Karpas-422 (cell line): ENCODE measurements around the gene ROR2. TPM values are rescaled to one million over a fixed set of nuclear protein-coding genes. Genes with fewer than 3 reads are reported as not detected.

Source experiments
- DNase-seq: peaks from one replicate; pipeline ENCODE4 v3.0.0-alpha.2; 2015
- H2AFZ ChIP-seq: fragments of 200-600 bp; sonication (generic); 2 replicates; pipeline ENCODE4 v1.6.1; 2014; ENCODE audit warnings: antibody characterized with exemption, low read length, mixed read lengths
- H3K27ac ChIP-seq: fragments of 200-600 bp; sonication (generic); 2 replicates; pipeline ENCODE4 v1.5.1; 2014; ENCODE audit warnings: mild to moderate bottlenecking, low read length, moderate library complexity
- H3K27me3 ChIP-seq: fragments of 200-600 bp; sonication (generic); 2 replicates; pipeline ENCODE4 v1.6.1; 2014; ENCODE audit warnings: low read length, mixed read lengths
- H3K36me3 ChIP-seq: fragments of 200-600 bp; sonication (generic); 2 replicates; pipeline ENCODE4 v1.6.1; 2014; ENCODE audit warnings: low read length, mixed read lengths; ENCODE audit not compliant: insufficient read depth
- H3K4me1 ChIP-seq: fragments of 200-600 bp; sonication (generic); 2 replicates; pipeline ENCODE4 v1.6.1; 2014; ENCODE audit warnings: mild to moderate bottlenecking, low read length, mixed read lengths
- H3K4me2 ChIP-seq: fragments of 200-600 bp; sonication (generic); 2 replicates; pipeline ENCODE4 v1.6.1; 2014; ENCODE audit warnings: low read length, low read depth, mild to moderate bottlenecking; ENCODE audit not compliant: poor library complexity, severe bottlenecking
- H3K4me3 ChIP-seq: fragments of 200-600 bp; sonication (generic); 2 replicates; pipeline ENCODE4 v1.5.1; 2014; ENCODE audit warnings: mild to moderate bottlenecking, antibody characterized with exemption, low read length, mixed read lengths
- H3K79me2 ChIP-seq: fragments of 200-600 bp; sonication (generic); 2 replicates; pipeline ENCODE4 v1.6.1; 2014; ENCODE audit warnings: mild to moderate bottlenecking, low read length, mixed read lengths
- H3K9ac ChIP-seq: fragments of 200-600 bp; sonication (generic); 2 replicates; pipeline ENCODE4 v1.6.0; 2014; ENCODE audit warnings: low read length
- H3K9me2 ChIP-seq: fragments of 200-600 bp; sonication (generic), shearing (Covaris generic); replicated peaks from 2 replicates; pipeline ENCODE4 v1.6.0; 2014; ENCODE audit warnings: mild to moderate bottlenecking, low read length, moderate library complexity; ENCODE audit not compliant: insufficient read depth
- H3K9me3 ChIP-seq: fragments of 300-700, 200-600 bp; sonication (generic); 2 replicates; pipeline ENCODE4 v1.6.1; 2014; ENCODE audit warnings: low read length, mixed read lengths
- H4K20me1 ChIP-seq: fragments of 200-600 bp; sonication (generic); 2 replicates; pipeline ENCODE4 v1.6.1; 2014; ENCODE audit warnings: mild to moderate bottlenecking, antibody characterized with exemption, low read length, low read depth; ENCODE audit not compliant: insufficient read depth
- total RNA-seq: library from RNA; depleted of rRNA; stranded (reverse); fragments of >200 nt; shearing (Covaris generic); gene quantifications from 2 replicates; pipeline ENCODE4 v1.2.3, GENCODE V29; 2014; ENCODE audit warnings: low replicate concordance

Gene ROR2
- total RNA-seq, 1 experiment from 2014 or later, result not detected

DNA sequence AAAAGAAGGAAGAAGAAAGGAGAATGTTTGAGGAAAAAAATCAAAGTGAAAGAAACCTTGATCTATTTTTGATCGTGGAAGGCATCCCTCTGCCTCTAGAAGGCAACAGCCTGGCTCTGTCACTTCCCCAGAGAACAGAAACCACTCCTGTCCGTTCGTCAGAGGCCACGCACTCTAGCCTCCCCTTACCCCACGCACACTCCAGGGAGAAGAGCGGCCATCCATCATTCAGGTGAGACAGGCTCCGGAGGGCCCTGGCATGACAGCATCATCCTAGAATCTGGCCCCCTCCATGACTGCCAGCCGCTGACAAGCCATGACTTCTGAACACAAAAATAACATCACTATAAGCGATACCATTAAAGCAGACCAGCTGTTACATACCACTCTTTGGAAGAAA, 135.8 kb downstream of the ROR2 start:
- no peak overlapping the region for H3K4me2 ChIP-seq
- H3K9me3 ChIP-seq, result no peaks in the 10 kb centered on the region
- no peaks in the 10 kb centered on the region for H3K4me1 ChIP-seq
- no peak overlapping the region for H3K4me3 ChIP-seq
- no peaks in the 10 kb centered on the region for H4K20me1 ChIP-seq
- H2AFZ ChIP-seq, result no peak overlapping the region
- no peak overlapping the region for H3K9ac ChIP-seq
- no peaks in the 10 kb centered on the region for H3K36me3 ChIP-seq
- H3K79me2 ChIP-seq, result no peaks in the 10 kb centered on the region
- H3K27me3 ChIP-seq, result no peaks in the 10 kb centered on the region
- DNase-seq, result no peak
- H3K27ac ChIP-seq, result no peak overlapping the region
- H3K9me2 ChIP-seq, result no peaks in the 10 kb centered on the region

DNA sequence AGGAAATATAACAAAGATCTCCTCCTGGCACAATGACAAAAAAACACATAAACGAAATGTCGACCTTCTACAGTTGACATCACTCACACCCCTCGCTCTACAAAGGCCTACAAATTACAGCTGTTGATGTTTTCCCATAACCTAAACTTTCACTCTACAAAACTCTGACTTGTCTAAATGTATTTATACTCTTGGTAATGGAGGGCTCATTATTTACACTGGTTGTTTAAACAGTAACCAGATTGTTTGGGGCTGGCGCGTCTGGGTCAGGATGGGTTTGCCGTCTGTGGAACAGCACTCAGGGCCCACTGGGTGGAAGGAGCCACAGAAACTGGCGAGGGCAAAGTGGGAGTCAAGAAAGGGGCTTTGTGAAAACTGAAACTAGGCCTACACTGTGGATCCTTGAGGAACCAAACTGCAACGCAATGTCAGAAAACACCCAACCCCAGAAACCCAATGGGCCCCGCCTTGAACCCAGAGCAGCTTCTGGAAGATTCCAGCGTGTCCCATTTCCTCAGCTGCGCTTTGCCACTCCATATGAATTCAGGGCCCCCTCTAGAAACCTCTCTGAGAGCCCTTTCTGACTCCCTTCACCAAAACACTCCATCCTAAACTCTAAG, 136.7 kb downstream of the ROR2 start:
- Histone ChIP-seq H3K9me3 (no peaks in the 10 kb centered on the region), H3K27ac (no peak overlapping the region), H3K9me2 (no peaks in the 10 kb centered on the region), H3K4me2 (no peak overlapping the region), H3K4me1 (no peaks in the 10 kb centered on the region), H3K4me3 (no peak overlapping the region), H3K27me3 (no peaks in the 10 kb centered on the region), H2AFZ (no peak overlapping the region), H4K20me1 (no peaks in the 10 kb centered on the region), H3K36me3 (no peaks in the 10 kb centered on the region), H3K79me2 (no peaks in the 10 kb centered on the region), H3K9ac (no peak overlapping the region)
- DNase-seq, result no peak

DNA sequence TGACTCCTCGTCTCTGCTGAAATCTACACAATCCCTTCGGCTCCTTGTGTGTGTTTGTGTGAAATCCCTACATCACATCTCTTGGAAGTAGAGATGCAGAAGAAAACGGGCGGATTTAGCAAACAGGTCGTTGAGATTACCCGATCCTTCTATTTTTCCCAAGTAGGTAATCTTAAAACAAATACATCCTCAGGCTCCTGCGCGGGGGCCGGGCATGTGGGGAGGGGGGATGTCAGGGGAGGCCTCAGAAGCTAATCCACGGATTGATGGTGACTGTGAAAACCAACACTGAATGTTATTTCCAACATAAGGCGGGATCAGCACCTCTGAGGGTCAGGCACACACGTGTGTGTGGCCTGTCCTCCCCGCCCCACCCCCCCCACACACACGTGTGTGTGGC, 137.8 kb downstream of the ROR2 start:
- no peak overlapping the region for H2AFZ ChIP-seq
- no peaks in the 10 kb centered on the region for H4K20me1 ChIP-seq
- H3K9me2 ChIP-seq, result no peaks in the 10 kb centered on the region
- H3K4me2 ChIP-seq, result no peak overlapping the region
- no peaks in the 10 kb centered on the region for H3K27me3 ChIP-seq
- no peak overlapping the region for H3K4me3 ChIP-seq
- no peaks in the 10 kb centered on the region for H3K4me1 ChIP-seq
- H3K79me2 ChIP-seq, result no peaks in the 10 kb centered on the region
- DNase-seq, result no peak
- H3K27ac ChIP-seq, result no peak overlapping the region
- H3K9me3 ChIP-seq, result no peaks in the 10 kb centered on the region
- H3K9ac ChIP-seq, result no peak overlapping the region
- no peaks in the 10 kb centered on the region for H3K36me3 ChIP-seq

DNA sequence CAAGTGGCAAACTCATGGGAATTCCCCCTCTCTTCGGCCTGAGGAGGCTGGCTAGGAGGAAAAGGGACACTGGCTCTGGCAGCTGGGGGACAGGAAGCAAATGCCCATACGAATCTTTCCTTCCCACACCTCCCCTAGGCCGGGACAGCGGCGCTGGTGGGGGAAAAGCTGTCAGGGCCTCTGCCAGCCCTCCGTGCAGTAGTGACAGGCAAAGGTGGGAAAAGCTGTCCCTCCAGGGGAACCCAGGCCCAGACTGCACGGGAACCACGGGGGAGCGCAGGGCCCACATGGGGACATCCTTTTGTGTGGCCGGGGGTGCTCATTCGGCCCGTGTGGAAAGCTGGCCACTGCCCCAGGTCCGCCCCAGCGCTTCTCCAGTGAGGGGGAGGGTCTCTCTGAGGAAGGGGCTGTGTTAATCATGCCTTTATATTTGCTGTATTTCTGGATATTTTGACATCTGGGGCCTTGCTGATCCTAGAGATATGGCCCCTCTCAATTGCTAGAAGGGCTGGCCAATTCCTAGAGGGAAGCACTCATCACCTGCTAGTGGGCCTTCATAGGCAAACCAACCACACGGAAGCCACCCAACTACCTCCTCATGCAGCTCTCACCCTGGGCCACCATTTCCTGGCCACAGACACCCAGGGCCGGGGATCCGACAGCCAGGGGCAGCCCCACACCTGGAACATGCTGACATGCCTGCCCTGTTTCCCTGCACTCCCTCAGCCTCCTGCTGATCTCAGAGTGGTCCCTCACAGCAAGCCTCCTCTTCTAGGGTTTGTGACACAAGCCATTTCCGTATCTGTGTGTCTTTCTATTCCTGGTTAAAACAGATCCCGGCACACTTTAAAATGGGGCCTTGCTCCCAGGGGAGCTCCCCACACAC, 138.8 kb downstream of the ROR2 start:
- Histone ChIP-seq H3K9me2 (no peaks in the 10 kb centered on the region), H3K4me3 (no peak overlapping the region), H2AFZ (no peak overlapping the region), H3K9me3 (no peaks in the 10 kb centered on the region), H4K20me1 (no peaks in the 10 kb centered on the region), H3K27me3 (no peaks in the 10 kb centered on the region), H3K9ac (no peak overlapping the region), H3K36me3 (no peaks in the 10 kb centered on the region), H3K4me1 (no peaks in the 10 kb centered on the region), H3K79me2 (no peaks in the 10 kb centered on the region), H3K4me2 (no peak overlapping the region), H3K27ac (no peak overlapping the region)
- DNase-seq, result no peak

DNA sequence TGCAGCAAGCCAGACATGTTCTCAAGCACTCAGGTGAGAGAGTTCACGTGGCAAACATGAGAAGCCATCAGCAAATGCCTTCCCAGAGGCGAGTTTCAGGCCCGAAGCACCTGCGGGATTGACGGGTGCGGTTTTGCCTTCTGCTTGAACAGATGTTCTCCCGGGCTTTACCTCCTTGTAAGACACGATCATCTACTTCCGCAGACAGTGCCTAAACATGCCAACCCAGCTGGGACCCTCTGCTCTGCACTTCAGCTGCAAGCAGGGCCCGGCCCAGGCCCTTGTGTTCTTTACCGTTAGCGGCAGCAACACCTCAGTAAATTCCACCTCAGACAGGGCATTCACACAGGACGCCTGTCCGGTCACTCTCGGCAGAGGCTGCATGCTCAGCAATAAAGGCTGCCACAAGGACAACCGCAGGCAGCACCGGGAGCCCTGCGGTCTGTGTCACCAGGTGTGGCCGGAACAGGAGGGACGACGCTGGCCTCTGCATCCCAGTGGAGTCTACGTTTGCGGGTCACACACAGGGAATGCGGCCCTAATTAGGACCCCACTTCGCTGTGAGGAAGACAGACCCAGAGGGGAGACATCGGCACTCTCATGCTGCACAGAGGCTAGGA, 139.6 kb downstream of the ROR2 start:
- DNase-seq, result no peak
- Histone ChIP-seq H3K9me2 (no peaks in the 10 kb centered on the region), H3K27me3 (no peaks in the 10 kb centered on the region), H3K9me3 (no peaks in the 10 kb centered on the region), H3K4me2 (no peak overlapping the region), H3K79me2 (no peaks in the 10 kb centered on the region), H4K20me1 (no peaks in the 10 kb centered on the region), H2AFZ (no peak overlapping the region), H3K9ac (no peak overlapping the region), H3K36me3 (no peaks in the 10 kb centered on the region), H3K4me3 (no peak overlapping the region), H3K27ac (no peak overlapping the region), H3K4me1 (no peaks in the 10 kb centered on the region)

DNA sequence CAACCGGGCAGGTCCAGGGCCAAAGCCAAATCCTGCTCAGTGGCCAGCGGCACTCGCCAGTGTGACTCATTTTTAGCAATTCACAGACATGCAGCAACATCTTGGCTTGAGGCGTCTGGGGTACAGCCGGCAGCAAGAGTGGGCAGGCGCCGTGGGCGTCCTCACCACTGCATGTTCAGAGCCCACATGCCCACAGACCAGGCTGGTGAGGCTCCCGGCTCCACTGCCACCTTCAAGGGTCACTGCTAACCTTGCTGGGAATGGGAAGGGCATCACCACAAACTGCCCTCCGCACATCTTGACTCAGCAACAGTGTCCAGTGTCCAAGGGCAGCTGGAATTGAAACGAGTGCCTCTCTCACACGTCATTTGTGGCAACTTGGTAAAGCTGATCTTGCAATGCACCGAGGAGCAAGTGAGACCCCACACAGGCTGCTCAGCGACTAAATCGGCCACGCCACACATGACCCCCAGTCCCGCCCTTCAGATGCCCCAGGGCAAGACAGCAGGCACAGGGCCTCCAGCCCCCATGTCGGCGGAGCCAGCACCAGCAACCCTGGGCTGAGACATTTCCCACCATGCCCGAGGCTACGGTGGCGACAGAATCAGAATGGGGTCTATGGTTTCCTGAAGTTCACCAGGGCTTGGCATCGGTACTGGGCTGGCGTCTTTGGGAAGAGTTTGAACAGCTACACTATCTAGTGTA, 140.3 kb downstream of the ROR2 start:
- no peaks in the 10 kb centered on the region for H3K79me2 ChIP-seq
- H3K9me3 ChIP-seq, result no peaks in the 10 kb centered on the region
- no peak overlapping the region for H3K4me3 ChIP-seq
- H3K4me1 ChIP-seq, result no peaks in the 10 kb centered on the region
- H2AFZ ChIP-seq, result no peak overlapping the region
- no peaks in the 10 kb centered on the region for H3K9me2 ChIP-seq
- no peak overlapping the region for H3K27ac ChIP-seq
- H3K4me2 ChIP-seq, result no peak overlapping the region
- no peaks in the 10 kb centered on the region for H3K27me3 ChIP-seq
- H4K20me1 ChIP-seq, result no peaks in the 10 kb centered on the region
- no peak for DNase-seq
- H3K36me3 ChIP-seq, result no peaks in the 10 kb centered on the region
- H3K9ac ChIP-seq, result no peak overlapping the region

DNA sequence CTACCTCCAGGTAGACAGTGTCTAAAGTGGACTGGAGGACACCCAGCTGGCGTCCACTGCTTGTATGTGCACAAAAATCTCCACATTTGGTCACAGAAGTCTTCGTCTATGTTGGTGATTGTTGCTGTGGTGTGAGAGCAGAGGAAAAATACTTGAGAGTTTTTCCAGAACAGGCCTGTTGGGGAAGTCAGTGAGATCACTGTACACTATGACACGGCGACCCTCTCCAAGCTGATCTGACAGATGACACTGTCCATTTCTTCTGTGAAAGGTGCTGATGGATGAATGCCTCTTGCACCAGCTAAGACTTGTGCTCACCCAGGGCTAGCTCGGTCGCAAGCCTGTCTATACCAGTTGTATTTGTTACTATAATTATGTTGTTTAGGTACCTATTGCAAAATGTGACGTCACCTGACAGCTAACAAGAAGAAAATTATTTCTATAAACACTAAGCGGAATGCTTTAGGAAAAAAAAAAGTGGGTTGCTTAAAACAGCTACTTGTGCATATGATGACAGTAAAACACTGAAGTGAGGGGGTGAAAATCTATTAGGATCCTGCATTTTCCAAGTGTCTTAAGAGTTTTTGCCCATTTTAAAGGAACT, 142.3 kb downstream of the ROR2 start:
- Histone ChIP-seq H3K79me2 (no peaks in the 10 kb centered on the region), H3K36me3 (no peaks in the 10 kb centered on the region)
- DNase-seq, result no peak

More for the DNA sequence above, 142.3 kb downstream of the ROR2 start:
- H3K9me2 ChIP-seq, result no peaks in the 10 kb centered on the region
- H2AFZ ChIP-seq, result no peak overlapping the region
- H3K9ac ChIP-seq, result no peak overlapping the region
- H3K27ac ChIP-seq, result no peak overlapping the region
- H3K4me3 ChIP-seq, result no peak overlapping the region
- no peaks in the 10 kb centered on the region for H3K4me1 ChIP-seq
- H3K27me3 ChIP-seq, result no peaks in the 10 kb centered on the region
- H3K9me3 ChIP-seq, result no peaks in the 10 kb centered on the region
- H4K20me1 ChIP-seq, result no peaks in the 10 kb centered on the region
- H3K4me2 ChIP-seq, result no peak overlapping the region
